K562 (cell line): ENCODE measurements around the gene LRP6. TPM values are rescaled to one million over a fixed set of nuclear protein-coding genes. Genes with fewer than 3 reads are reported as not detected.

Source experiments
- ATAC-seq: fragments of 200-7000 bp; cut with Tn5 transposase; 3 replicates; pipeline ENCODE4 v1.9.1; 2020; ENCODE audit warnings: moderate library complexity
- BruUV-seq: library from RNA; stranded (reverse); fragments of 400-500 nt; replicated peaks from 2 replicates; lab custom pipeline; 2021; lab: Mats Ljungman, UMichigan
- CTCF ChIA-PET: fragments of 300-600 bp; formaldehyde crosslinking; extraction: SDS; loops from one replicate; lab custom pipeline; 2021; ENCODE audit warnings: low intra/inter-chr PET ratio; lab: Yijun Ruan, JAX
- POLR2A ChIA-PET: fragments of 300-600, 350-650 bp; sonication (Branson Sonifier 250); formaldehyde crosslinking; extraction: SDS; loops from one replicate; lab custom pipeline; 2021; ENCODE audit warnings: antibody characterized with exemption, inconsistent platforms; lab: Yijun Ruan, JAX
- DNase-seq, 4 experiments: peaks; one replicate each; pipeline versions ENCODE4 v3.0.0 to v3.0.0-alpha.2; 2011 to 2018; ENCODE audit warnings: low spot score in 3 of 4, mixed read lengths in 3 of 4; ENCODE audit errors: extremely low read depth in 1 of 4
- FAIRE-seq: peaks from 2 replicates; lab custom pipeline; 2011; peaks lifted over from hg19 to GRCh38; lab: Jason Lieb, UNC
- H2AFZ ChIP-seq: 2 replicates; pipeline ENCODE4 v1.6.0; 2011; ENCODE audit warnings: low read depth, low read length, control low read depth, inconsistent platforms
- H3K27ac ChIP-seq: fragments of 200-600 bp; 3 replicates; pipeline ENCODE4 v1.8.0; 2011; ENCODE audit warnings: low read depth, mild to moderate bottlenecking, control low read depth, inconsistent platforms, low read length, moderate library complexity, mixed read lengths; ENCODE audit errors: extremely low read depth
- H3K27me3 ChIP-seq, 2 experiments: fragments of 300-600 bp in 1 of 2; 2 replicates in 1 of 2; 3 replicates in 1 of 2; pipeline versions ENCODE4 v1.6.0 to v1.8.0; 2011; ENCODE audit warnings: inconsistent platforms in 2 of 2, low read length in 2 of 2, mild to moderate bottlenecking in 1 of 2, mixed read lengths in 1 of 2, moderate library complexity in 1 of 2; ENCODE audit not compliant: control insufficient read depth in 2 of 2, insufficient read depth in 2 of 2
- H3K36me3 ChIP-seq: fragments of 300-600 bp; 3 replicates; pipeline ENCODE4 v1.8.0; 2011; ENCODE audit warnings: mild to moderate bottlenecking, low read length, inconsistent platforms; ENCODE audit not compliant: control insufficient read depth, insufficient read depth
- H3K4me1 ChIP-seq, 2 experiments: fragments of 200-600 bp in 1 of 2; replicated peaks in 1 of 2; 2 replicates in 1 of 2; 3 replicates in 1 of 2; pipeline versions ENCODE4 v1.5.1 to v1.8.0; 2011; ENCODE audit warnings: inconsistent platforms in 2 of 2, low read length in 2 of 2, mild to moderate bottlenecking in 1 of 2, mixed read lengths in 1 of 2, moderate library complexity in 1 of 2; ENCODE audit not compliant: control insufficient read depth in 2 of 2, insufficient read depth in 2 of 2
- H3K4me2 ChIP-seq: 2 replicates; pipeline ENCODE4 v1.6.1; 2011; ENCODE audit warnings: low read length, control low read depth, inconsistent platforms, mixed read lengths; ENCODE audit not compliant: insufficient read depth
- H3K4me3 ChIP-seq: fragments of 200-600 bp; sonication (generic), shearing (Covaris generic); 2 replicates; pipeline ENCODE4 v1.5.1; 2016; ENCODE audit warnings: control low read depth, inconsistent platforms
- H3K79me2 ChIP-seq: fragments of 200-600 bp; 3 replicates; pipeline ENCODE4 v1.8.0; 2011; ENCODE audit warnings: low read length, inconsistent platforms; ENCODE audit not compliant: control insufficient read depth, insufficient read depth
- H3K9ac ChIP-seq, 2 experiments: 2 replicates each; pipeline versions ENCODE4 v1.6.0 to v1.6.1; 2011; ENCODE audit warnings: low read depth in 2 of 2, low read length in 2 of 2, control low read depth in 1 of 2, inconsistent platforms in 1 of 2, mild to moderate bottlenecking in 1 of 2, mixed read lengths in 1 of 2; ENCODE audit not compliant: insufficient read depth in 1 of 2
- H3K9me1 ChIP-seq: one replicate; pipeline ENCODE4 v1.6.0; 2011; ENCODE audit warnings: inconsistent platforms, mild to moderate bottlenecking, low read length, moderate library complexity; ENCODE audit not compliant: control insufficient read depth, insufficient read depth
- H3K9me3 ChIP-seq: replicated peaks from 2 replicates; pipeline ENCODE4 v1.5.1; 2011; ENCODE audit warnings: low read depth, low read length, inconsistent platforms; ENCODE audit not compliant: control insufficient read depth, insufficient read depth
- H4K20me1 ChIP-seq: replicated peaks from 2 replicates; pipeline ENCODE4 v1.6.1; 2011; ENCODE audit warnings: low read length, inconsistent platforms, mixed read lengths; ENCODE audit not compliant: control insufficient read depth, insufficient read depth
- CBX3 ChIP-seq, 2 experiments: IDR thresholded peaks; 1 replicate in 1 of 2; 2 replicates in 1 of 2; pipeline ENCODE4 v1.6.1; 2012; ENCODE audit warnings: inconsistent platforms in 2 of 2, low read length in 2 of 2, borderline replicate concordance in 1 of 2, control low read depth in 1 of 2
- CBX5 ChIP-seq: IDR thresholded peaks from 2 replicates; pipeline ENCODE4 v1.6.1; 2014; ENCODE audit warnings: low read depth, borderline replicate concordance
- CSDE1 ChIP-seq, 2 experiments: fragments of 450-650 bp; IDR thresholded peaks; 2 replicates each; pipeline ENCODE4 v1.6.1; 2016; ENCODE audit warnings: mild to moderate bottlenecking in 1 of 2
- FOXJ2 ChIP-seq: fragments of 200-800 bp; sonication (Bioruptor generic); IDR thresholded peaks from 2 replicates; pipeline ENCODE4 v1.6.1; 2016; ENCODE audit warnings: missing genetic modification characterization, missing compliant biosample characterization
- FOXK1 ChIP-seq: sonication (generic); formaldehyde crosslinking; IDR thresholded peaks from 2 replicates; pipeline ENCODE4 v1.8.0; 2022; ENCODE audit warnings: missing genetic modification reagents, mild to moderate bottlenecking, borderline replicate concordance
- PHF8 ChIP-seq: fragments of 200-600 bp; sonication (generic); IDR thresholded peaks from 2 replicates; pipeline ENCODE4 v1.6.1; 2012; ENCODE audit warnings: mixed run types, mild to moderate bottlenecking, inconsistent platforms, low read length, moderate library complexity, borderline replicate concordance
- RCOR1 ChIP-seq, 2 experiments: IDR thresholded peaks; 2 replicates each; pipeline ENCODE4 v1.6.1; 2012; ENCODE audit warnings: low read depth in 2 of 2, low read length in 2 of 2, borderline replicate concordance in 1 of 2, improper control_type of control experiment in 1 of 2
- SMARCA5 ChIP-seq: fragments of 450-650 bp; IDR thresholded peaks from 2 replicates; pipeline ENCODE4 v1.6.1; 2016
- ZNF174 ChIP-seq: fragments of 250-450 bp; sonication (Bioruptor Pico); IDR thresholded peaks from 2 replicates; pipeline ENCODE4 v1.4.0; 2020; ENCODE audit warnings: mild to moderate bottlenecking
- ZNF717 ChIP-seq: fragments of 250-450 bp; sonication (Bioruptor Pico); IDR thresholded peaks from 2 replicates; pipeline ENCODE4 v1.5.0; 2021
- WGBS: fragments of 100-300 bp; shearing (Covaris generic); methylation state at CpG from one replicate; pipeline ENCODE4 v1.1.6; 2016; ENCODE audit warnings: low coverage, mixed read lengths; ENCODE audit not compliant: insufficient coverage; ENCODE audit errors: missing lambda C conversion rate; 5-methylcytosine and 5-hydroxymethylcytosine counted together
- in situ Hi-C: fragments of 300-500 bp; cut with MboI; formaldehyde crosslinking; loops from 4 replicates; pipeline ENCODE4 v1.15.0; 2018; ENCODE audit warnings: inconsistent platforms, mixed read lengths
- intact Hi-C: fragments of 100-400 bp; cut with micrococcal nuclease; formaldehyde crosslinking; loops from 2 replicates; pipeline ENCODE4 v1.14.2; 2022
- polyA plus RNA-seq, 8 experiments: library from polyadenylated mRNA; depleted of rRNA in 4 of 8; stranded (reverse) in 5 of 8; unstranded in 3 of 8; fragments of >200 nt; fragmentation: Nextera tagmentation in 2 of 8; fragmentation: Illumina TruSeq in 1 of 8; extraction: Ambion mirVana in 2 of 8; extraction: Trizol in 1 of 8; gene quantifications; 2 replicates each; pipeline versions ENCODE4 v1.2.1 to v1.2.3, GENCODE V29; 2011 to 2014; ENCODE audit warnings: inconsistent platforms in 1 of 8, missing spikeins in 1 of 8
- total RNA-seq, 7 experiments: library from RNA; depleted of rRNA in 6 of 7; stranded (reverse); fragments of >200 nt in 6 of 7; fragmentation: Illumina TruSeq in 2 of 7; extraction: Trizol in 2 of 7; gene quantifications; 2 replicates each; pipeline versions ENCODE4 v1.2.1 to v1.2.3, GENCODE V29; 2011 to 2021; ENCODE audit warnings: low replicate concordance in 1 of 7
- TF ChIP-seq, protein P1 (sequence below): fragments of 450-650 bp; formaldehyde crosslinking; conservative IDR thresholded peaks from 2 replicates; pipeline ENCODE4 v1.4.0; 2022; ENCODE audit warnings: mild to moderate bottlenecking, missing genetic modification characterization
- TF ChIP-seq, protein P2 (sequence below): IDR thresholded peaks from 2 replicates; pipeline ENCODE4 v1.6.1; 2011; ENCODE audit warnings: borderline replicate concordance, low read depth, mild to moderate bottlenecking, moderate library complexity, low read length; ENCODE audit not compliant: insufficient read depth, poor library complexity, severe bottlenecking
- TF ChIP-seq, protein P3 (sequence below): fragments of 450-650 bp; IDR thresholded peaks from 2 replicates; pipeline ENCODE4 v1.6.1; 2016

The LRP6 gene
- total and polyA plus RNA-seq, 9 of the 15 experiments (the other 6 are each of a cell fraction or from before 2014, with no cell fraction given) = 3.0 to 17.0 (median 10.8) TPM

DNA sequence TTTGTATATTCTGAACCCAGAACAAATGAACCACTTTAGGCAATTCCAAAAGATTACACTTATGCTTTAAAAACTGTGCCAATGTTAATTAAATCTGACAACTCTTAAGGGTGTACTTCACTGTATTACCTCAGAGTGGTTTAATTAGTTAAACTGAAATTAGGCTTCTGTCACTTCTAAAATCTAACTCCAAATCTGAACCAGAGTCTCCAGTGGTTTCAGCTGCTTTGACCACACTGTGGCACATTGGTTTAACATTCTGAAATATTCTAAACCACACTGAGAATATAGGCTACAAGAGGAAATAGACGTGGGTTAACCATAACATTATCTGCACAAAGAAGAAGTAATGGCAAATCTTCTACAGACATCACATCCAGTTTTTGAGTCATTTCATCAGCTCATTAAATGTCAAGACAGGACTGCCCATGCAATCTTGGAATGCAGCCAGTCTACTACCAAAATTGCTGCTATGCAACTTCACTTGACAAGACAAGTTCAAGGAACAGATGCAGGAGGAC, 94.8 kb downstream of the LRP6 start:
- no peaks in the 10 kb centered on the region for H3K9me1 ChIP-seq
- FAIRE-seq = no peak
- WGBS = 0% methylated on average over 1 of the region's 1 CpG
- H4K20me1 ChIP-seq = no peaks in the 10 kb centered on the region
- ChIA-PET CTCF (no interaction called here), POLR2A (interaction anchor here (0.6 to 1.7 kb wide), 2 partner anchors 19 to 615 kb away, joined by 3 read pairs; no protein-coding TSS in a partner anchor)
- ATAC-seq = no peak
- no peak overlapping the region for H3K27ac ChIP-seq
- no peaks in the 10 kb centered on the region for H3K27me3 ChIP-seq
- no peaks in the 10 kb centered on the region for H3K9me3 ChIP-seq
- H3K4me1 ChIP-seq = no peaks in the 10 kb centered on the region; a peak in 1 of 5 replicates
- H3K36me3 ChIP-seq = no peaks in the 10 kb centered on the region
- in situ Hi-C loops (no loop called here), intact Hi-C loops (no loop called here)
- DNase-seq = no peak
- H3K79me2 ChIP-seq = no peaks in the 10 kb centered on the region
- no peak for TF ChIP-seq ZNF174 (CRISPR knock-in tag)
- TF ChIP-seq, protein P1, sequence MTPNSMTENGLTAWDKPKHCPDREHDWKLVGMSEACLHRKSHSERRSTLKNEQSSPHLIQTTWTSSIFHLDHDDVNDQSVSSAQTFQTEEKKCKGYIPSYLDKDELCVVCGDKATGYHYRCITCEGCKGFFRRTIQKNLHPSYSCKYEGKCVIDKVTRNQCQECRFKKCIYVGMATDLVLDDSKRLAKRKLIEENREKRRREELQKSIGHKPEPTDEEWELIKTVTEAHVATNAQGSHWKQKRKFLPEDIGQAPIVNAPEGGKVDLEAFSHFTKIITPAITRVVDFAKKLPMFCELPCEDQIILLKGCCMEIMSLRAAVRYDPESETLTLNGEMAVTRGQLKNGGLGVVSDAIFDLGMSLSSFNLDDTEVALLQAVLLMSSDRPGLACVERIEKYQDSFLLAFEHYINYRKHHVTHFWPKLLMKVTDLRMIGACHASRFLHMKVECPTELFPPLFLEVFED = no peak
- no peak for TF ChIP-seq CBX5
- TF ChIP-seq, protein P2, sequence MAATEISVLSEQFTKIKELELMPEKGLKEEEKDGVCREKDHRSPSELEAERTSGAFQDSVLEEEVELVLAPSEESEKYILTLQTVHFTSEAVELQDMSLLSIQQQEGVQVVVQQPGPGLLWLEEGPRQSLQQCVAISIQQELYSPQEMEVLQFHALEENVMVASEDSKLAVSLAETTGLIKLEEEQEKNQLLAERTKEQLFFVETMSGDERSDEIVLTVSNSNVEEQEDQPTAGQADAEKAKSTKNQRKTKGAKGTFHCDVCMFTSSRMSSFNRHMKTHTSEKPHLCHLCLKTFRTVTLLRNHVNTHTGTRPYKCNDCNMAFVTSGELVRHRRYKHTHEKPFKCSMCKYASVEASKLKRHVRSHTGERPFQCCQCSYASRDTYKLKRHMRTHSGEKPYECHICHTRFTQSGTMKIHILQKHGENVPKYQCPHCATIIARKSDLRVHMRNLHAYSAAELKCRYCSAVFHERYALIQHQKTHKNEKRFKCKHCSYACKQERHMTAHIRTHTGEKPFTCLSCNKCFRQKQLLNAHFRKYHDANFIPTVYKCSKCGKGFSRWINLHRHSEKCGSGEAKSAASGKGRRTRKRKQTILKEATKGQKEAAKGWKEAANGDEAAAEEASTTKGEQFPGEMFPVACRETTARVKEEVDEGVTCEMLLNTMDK = no peak
- no peak for TF ChIP-seq PHF8
- TF ChIP-seq RCOR1 (IDR thresholded peaks at IDR 0.05; ENCODE audit: borderline replicate concordance in 1 of 2, low read depth in 2 of 2, low read length in 2 of 2) = no peak
- no peak for TF ChIP-seq SMARCA5
- TF ChIP-seq FOXJ2 (tag) = no peak
- no peak for TF ChIP-seq CSDE1 (IDR thresholded peaks at IDR 0.05)
- TF ChIP-seq CBX3 (IDR thresholded peaks at IDR 0.05; ENCODE audit: borderline replicate concordance in 1 of 2, low read length in 2 of 2) = no peak
- TF ChIP-seq FOXK1 (CRISPR knock-in tag) = no peak
- TF ChIP-seq, protein P3, sequence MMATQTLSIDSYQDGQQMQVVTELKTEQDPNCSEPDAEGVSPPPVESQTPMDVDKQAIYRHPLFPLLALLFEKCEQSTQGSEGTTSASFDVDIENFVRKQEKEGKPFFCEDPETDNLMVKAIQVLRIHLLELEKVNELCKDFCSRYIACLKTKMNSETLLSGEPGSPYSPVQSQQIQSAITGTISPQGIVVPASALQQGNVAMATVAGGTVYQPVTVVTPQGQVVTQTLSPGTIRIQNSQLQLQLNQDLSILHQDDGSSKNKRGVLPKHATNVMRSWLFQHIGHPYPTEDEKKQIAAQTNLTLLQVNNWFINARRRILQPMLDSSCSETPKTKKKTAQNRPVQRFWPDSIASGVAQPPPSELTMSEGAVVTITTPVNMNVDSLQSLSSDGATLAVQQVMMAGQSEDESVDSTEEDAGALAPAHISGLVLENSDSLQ = no peak
- TF ChIP-seq ZNF717 = no peak
- H3K4me3 ChIP-seq = no peak overlapping the region
- no TSS peak for BruUV-seq
- no peak overlapping the region for H3K9ac ChIP-seq
- no peak overlapping the region for H3K4me2 ChIP-seq
- no peak overlapping the region for H2AFZ ChIP-seq
